HG02763 (cell line): Measurements from ENCODE around the gene OR56A5.

ENCODE experiments used
- ATAC-seq: cut with Tn5 transposase; IDR thresholded peaks from one replicate; pipeline ENCODE4 v1.9.1; 2021; ENCODE audit warnings: mild to moderate bottlenecking, moderate library complexity; ENCODE audit not compliant: unreplicated experiment

The OR56A5 gene

GRCh38 chr11:5933116-5933515, 35.2 kb downstream of the OR56A5 start:
- ATAC-seq = no peak

- ATAC-seq = no peak
Observed at GRCh38 chr11:5932671-5933070, 35.6 kb downstream of the OR56A5 start.

- no peak for ATAC-seq
Observed at GRCh38 chr11:5931061-5931460, 37.2 kb downstream of the OR56A5 start.

GRCh38 chr11:5930614-5931013, 37.7 kb downstream of the OR56A5 start:
- ATAC-seq = no peak

GRCh38 chr11:5929571-5930368, 38.5 kb downstream of the OR56A5 start:
- no peak for ATAC-seq

DNA sequence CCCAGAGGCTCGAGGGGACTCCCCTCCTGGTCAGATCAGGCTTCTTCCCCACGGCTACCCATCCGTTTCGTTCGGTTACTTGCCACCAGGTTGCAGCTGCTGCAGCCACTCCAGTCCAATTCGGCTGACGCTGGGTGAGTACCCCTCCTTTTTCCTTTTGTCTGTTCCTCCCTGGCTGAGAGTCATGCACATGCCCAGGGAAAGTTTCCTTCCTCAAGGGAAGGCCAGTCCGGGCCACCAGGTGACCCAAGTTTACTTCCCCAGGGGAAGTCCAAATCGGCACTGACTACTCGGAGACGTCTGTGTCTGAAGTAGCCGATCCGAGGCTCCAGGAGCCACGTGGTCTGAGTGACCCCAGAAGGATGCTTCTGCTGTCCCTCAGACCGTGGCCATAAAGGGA, 39.5 kb downstream of the OR56A5 start:
- no peak for ATAC-seq

- no peak for ATAC-seq
Observed at GRCh38 chr11:5928271-5928670, 40.0 kb downstream of the OR56A5 start.

DNA sequence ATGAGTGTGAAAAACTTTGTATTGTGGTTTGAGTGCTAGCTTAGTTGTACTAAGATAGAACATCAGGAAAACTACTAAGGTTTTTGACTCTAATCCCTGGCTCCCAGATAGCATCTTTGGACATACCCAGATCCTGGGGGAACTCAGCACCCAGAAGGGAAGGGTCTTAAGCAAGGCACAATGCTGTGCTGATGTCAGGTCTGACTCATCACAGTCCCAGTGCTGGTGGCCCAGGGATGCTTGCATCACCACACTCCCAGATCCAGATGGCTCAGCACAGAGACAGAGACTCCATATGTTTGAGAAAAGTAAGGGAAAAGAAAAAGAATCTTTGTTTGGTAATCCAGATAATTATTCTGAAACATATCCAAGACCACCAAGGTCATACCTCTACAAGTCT, 44.5 kb downstream of the OR56A5 start:
- no peak for ATAC-seq

DNA sequence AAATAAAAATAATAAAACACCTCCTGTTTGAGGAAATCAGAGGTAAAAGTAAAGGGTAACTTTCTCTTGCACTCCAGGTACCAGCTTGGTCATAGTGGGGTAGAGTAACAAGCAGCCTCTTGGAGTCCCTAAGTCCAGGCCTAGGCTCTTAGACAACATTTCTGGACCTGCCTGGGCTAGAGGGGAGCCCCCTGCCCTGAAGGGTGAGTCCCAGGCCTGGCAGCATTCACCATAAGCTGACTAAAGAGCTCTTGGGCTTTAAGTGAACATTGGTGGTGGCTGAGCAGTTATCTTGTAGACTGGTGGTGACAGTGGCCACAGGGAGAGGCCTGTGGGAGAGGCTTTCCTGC, 44.9 kb downstream of the OR56A5 start:
- peak; percentile 48 for ATAC-seq

DNA sequence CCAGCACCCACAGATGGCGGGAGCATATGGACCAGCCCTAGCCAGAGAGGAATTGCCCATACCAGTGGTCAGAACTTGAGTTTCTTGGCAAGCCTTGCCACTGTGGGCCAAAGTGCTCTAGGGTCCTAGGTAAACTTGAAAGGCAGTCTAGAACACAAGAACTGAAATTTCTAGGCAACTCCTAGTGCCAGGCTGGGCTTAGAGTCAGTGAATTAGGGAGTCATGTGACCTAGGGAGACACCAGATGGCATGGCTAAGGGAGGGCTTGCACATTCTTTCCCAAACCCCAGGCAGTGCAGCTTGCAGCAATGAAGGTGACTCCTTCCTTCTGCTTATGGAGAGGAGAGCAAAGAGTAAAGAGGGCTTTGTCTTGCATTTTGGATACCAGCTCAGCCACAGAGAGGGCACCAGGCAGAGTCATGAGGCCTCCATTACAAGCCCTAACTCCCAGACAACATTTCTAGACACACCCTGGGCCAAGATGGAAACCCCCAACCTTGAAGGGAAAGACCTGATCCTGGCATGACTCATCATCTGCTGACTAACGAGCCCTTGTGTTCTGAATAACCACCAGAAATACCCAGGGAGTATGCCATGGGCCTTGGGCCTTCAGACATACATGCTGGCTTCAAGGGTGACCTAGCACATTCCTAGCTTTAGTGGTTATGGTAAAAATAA, 45.4 kb downstream of the OR56A5 start:
- peak; percentile 73 for ATAC-seq
